Breast epithelium (tissue), 3 donors: ENCODE measurements around the gene CTSW.

ENCODE experiments used
- POLR2AphosphoS5 ChIP-seq, 3 donors: sonication (generic); formaldehyde crosslinking; IDR thresholded peaks; one replicate each; pipeline ENCODE4 v1.6.1; 2017; ENCODE audit warnings: antibody characterized with exemption in 3 of 3
- TF ChIP-seq, protein P1 (sequence below), 3 donors: fragments of 450-650 bp; IDR thresholded peaks; one replicate each; pipeline ENCODE4 v1.5.1; 2016 to 2017; ENCODE audit warnings: antibody characterized with exemption in 3 of 3, mild to moderate bottlenecking in 3 of 3, moderate library complexity in 3 of 3

DNA sequence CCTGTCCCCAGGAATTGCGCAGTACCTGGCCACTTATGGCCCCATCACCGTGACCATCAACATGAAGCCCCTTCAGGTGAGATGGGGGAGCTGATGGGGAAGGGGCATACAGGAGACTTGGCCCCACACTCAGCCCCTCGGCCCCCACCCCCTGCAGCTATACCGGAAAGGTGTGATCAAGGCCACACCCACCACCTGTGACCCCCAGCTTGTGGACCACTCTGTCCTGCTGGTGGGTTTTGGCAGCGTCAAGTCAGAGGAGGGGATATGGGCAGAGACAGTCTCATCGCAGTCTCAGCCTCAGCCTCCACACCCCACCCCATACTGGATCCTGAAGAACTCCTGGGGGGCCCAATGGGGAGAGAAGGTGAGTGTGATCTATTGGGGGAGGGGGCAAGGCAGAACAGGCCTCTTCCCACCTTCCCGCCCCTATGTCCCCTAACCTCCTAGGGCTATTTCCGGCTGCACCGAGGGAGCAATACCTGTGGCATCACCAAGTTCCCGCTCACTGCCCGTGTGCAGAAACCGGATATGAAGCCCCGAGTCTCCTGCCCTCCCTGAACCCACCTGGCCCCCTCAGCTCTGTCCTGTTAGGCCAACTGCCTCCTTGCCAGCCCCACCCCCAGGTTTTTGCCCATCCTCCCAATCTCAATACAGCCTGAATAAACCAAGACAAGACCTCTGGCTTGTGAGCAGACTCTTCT is 3.6 kb downstream of the CTSW start:
- TF ChIP-seq, protein P1, sequence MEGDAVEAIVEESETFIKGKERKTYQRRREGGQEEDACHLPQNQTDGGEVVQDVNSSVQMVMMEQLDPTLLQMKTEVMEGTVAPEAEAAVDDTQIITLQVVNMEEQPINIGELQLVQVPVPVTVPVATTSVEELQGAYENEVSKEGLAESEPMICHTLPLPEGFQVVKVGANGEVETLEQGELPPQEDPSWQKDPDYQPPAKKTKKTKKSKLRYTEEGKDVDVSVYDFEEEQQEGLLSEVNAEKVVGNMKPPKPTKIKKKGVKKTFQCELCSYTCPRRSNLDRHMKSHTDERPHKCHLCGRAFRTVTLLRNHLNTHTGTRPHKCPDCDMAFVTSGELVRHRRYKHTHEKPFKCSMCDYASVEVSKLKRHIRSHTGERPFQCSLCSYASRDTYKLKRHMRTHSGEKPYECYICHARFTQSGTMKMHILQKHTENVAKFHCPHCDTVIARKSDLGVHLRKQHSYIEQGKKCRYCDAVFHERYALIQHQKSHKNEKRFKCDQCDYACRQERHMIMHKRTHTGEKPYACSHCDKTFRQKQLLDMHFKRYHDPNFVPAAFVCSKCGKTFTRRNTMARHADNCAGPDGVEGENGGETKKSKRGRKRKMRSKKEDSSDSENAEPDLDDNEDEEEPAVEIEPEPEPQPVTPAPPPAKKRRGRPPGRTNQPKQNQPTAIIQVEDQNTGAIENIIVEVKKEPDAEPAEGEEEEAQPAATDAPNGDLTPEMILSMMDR (IDR thresholded peaks at IDR 0.05): no peak
- TF ChIP-seq POLR2AphosphoS5 (IDR thresholded peaks at IDR 0.05): no peak
